DOHH2 (cell line): ENCODE results near the gene HLA-E.

Experiments used
- CTCF ChIP-seq: fragments of 200-600 bp; sonication (generic); IDR thresholded peaks from one replicate; pipeline ENCODE4 v1.5.1; 2014; ENCODE audit warnings: antibody characterized with exemption, mild to moderate bottlenecking, low read depth, low read length; ENCODE audit not compliant: poor library complexity, severe bottlenecking
- EZH2phosphoT487 ChIP-seq: fragments of 200-600 bp; sonication (generic); IDR thresholded peaks from 2 replicates; pipeline ENCODE4 v1.6.1; 2017; ENCODE audit warnings: borderline replicate concordance, mild to moderate bottlenecking, antibody characterized with exemption, low read length, moderate library complexity, mixed read lengths

- TF ChIP-seq CTCF (no peak), EZH2phosphoT487 (no peak)
Measured at GRCh38 chr6:30462482-30462881, 26.8 kb upstream of the HLA-E start.
